Measurements from ENCODE around the gene NIBAN1.

GRCh38 chr1:184931566-184931965 is 42.7 kb downstream of the NIBAN1 start:
- TF ChIP-seq, protein P1, sequence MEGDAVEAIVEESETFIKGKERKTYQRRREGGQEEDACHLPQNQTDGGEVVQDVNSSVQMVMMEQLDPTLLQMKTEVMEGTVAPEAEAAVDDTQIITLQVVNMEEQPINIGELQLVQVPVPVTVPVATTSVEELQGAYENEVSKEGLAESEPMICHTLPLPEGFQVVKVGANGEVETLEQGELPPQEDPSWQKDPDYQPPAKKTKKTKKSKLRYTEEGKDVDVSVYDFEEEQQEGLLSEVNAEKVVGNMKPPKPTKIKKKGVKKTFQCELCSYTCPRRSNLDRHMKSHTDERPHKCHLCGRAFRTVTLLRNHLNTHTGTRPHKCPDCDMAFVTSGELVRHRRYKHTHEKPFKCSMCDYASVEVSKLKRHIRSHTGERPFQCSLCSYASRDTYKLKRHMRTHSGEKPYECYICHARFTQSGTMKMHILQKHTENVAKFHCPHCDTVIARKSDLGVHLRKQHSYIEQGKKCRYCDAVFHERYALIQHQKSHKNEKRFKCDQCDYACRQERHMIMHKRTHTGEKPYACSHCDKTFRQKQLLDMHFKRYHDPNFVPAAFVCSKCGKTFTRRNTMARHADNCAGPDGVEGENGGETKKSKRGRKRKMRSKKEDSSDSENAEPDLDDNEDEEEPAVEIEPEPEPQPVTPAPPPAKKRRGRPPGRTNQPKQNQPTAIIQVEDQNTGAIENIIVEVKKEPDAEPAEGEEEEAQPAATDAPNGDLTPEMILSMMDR (conservative IDR thresholded peaks at IDR 0.05; ENCODE audit: low read length): no peak
- TF ChIP-seq EZH2phosphoT487 (IDR thresholded peaks at IDR 0.05; ENCODE audit: borderline replicate concordance): no peak

Data from Loucy (cell line).